ENCODE data around the gene GNAO1.

GNAO1 gene

DNA sequence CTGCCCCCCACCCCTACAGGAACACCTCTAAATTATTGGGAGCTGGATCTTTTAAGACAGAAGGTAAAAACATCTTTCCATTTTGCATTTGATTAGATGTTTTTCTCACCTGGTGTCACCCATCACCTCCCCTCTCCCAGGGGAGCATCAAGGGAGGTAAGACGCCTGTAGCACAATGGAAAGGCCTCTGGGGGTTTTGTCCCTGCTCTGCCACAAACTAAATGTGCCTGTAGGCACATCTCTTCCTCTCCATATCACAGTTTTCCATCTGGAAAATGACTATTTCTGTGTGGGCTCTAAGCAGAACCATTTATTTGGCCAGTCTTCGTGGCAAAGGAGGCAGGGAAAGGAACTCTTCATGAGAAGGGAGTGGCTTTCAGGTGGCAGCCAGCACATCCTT is 76.6 kb downstream of the GNAO1 start:
- DNase-seq: no peak

DNA sequence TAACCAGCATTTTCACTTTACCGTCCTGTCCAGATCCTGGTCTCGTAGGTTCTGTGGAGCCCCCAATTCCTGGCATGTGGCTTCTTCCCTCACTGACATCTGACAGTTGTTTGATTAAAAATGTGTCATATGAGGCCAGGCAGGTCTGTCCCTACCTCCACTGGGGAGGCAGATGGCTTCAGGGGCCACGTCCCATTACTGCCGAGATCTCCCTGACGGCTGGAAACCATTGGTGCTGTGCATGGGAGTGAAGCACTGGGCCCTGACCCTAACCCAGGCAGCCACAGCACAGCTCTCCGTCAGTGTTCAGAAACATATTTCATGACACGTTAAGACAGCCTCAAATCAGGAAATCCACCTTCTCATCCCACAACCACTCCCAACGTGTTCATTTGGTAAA is 77.5 kb downstream of the GNAO1 start:
- DNase-seq: no peak

- DNase-seq: no peak
Observed at GRCh38 chr16:56269281-56269680, 78.0 kb downstream of the GNAO1 start.

DNA sequence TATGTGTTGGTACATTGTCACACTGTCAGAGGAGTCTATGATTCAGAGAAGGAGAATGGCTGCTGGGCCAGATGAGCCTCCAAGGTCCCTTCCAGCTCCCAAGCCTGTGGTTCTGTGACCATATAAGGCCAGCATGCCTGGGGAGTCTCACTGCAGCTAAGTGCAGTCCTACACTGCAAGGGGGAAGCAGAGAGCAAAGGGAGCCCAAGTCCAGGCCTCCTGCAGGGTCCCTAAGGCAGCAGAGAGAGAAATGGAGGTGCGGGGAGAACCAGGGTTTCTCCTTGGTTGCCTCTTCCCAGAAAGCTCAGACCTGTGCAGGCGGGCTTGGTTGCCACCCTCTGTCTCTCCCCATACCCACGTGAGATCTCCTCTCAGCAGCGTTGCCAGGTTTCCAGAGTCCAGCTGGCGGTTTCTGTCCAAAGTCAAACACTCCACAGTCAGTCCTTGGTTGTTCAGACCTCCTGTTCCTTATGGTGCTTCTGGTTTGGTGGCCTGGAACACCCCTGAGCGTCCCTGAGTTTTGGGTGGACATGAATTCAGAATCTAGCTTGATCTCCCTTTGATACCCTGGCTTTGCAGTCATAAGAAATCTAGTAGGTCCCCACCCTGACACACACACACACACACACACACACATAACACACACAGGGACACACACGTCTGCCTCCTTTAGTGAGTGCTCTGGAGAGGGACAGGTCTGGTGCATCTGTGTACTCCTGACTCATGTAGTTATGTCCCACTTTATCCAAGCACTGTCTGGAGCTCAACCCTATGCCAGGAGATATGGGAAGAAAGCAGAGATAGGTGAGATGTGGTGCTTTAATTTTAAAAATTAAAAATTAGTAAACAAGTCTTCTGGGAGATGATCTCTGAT is 78.8 kb downstream of the GNAO1 start:
- no peak for DNase-seq

DNA sequence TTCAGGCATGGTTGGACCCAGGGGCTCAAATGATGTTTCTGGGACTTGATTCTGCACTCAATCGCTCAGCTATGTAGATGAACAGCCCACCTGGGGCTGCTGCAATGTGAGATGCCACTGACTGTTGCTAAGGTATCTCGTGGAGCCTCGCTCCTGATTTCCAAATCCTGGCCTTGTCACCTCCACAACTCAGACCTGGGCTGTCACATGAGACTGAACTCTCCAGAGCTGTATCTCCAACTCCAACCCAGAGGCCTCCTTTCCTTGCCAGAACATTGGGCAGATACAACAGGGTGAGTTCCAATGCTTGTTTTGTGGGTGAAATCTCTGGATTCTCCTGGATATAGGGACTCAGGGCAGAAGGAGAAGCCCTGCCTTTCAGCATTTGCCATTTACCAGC is 79.5 kb downstream of the GNAO1 start:
- DNase-seq: no peak

DNA sequence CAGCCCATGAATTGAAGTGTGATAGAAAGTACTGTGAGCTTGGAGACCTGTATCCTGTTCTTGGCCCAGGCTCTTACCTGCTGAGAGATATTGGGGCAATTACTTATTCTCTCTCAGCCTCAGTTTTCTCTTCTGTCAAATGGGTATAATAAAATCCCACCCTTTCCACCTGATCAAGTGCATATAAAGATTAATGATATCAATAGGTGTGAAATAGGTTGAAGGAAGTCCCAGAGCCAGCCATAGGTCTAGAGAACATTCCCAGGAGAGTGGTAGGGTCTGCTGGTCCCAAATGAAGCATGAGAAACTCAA is 81.2 kb downstream of the GNAO1 start:
- no peak for DNase-seq

- no peak for DNase-seq
Observed at GRCh38 chr16:56273615-56274014, 82.3 kb downstream of the GNAO1 start.

DNA sequence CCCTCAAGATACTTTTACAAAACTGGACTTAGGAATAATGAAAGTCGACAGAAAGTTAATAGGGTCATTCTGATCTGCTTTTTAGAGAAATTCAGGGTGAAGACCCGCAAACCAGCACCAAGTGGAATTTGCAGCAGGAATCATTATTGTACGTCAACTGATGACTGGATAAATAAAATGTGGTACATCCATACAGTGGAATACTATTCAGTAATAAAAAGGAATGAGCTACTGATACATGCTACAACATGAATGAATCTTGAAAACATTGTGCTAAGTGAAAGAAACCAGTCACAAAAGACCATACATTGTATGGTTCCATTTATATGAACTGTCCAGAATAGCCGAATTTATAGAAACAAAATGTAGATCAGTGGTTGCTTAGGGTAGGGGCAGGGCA is 83.1 kb downstream of the GNAO1 start:
- DNase-seq: no peak

DNA sequence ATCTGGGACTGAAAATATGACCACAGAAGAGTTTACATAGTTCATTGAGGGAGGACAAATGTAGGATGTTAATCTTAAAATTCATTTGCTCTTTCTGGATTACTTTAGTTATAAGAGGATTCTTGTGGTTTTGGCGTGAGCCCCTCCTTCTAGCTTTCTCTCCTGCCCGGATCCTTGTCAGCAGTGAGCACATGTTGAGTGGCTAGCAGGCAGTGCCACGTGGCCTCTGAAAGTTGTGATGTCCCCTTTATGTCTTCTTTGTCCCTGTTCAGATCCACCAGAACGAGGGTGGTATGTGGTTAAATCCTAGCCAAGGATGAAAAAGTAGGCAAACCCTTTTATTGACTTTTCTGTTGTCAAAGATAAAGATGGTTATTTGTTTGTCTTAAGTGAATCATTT is 83.8 kb downstream of the GNAO1 start:
- DNase-seq: no peak

DNA sequence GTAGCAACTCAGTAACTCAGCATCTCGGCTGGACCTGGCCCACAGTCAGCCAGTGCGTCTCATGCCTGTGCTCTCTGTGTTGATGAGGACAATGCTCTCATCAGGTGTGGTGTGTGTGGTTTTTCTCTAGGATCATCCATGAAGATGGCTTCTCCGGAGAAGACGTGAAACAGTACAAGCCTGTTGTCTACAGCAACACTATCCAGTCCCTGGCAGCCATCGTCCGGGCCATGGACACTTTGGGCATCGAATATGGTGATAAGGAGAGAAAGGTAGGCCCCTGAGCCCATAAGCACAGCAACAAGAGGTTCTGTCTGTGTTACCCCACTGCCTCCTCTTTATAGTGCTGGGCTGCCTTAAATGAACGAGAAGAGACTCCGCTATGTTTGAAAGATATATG is 84.5 kb downstream of the GNAO1 start:
- DNase-seq: no peak

GRCh38 chr16:56277075-56277474 is 85.8 kb downstream of the GNAO1 start:
- DNase-seq: no peak

DNA sequence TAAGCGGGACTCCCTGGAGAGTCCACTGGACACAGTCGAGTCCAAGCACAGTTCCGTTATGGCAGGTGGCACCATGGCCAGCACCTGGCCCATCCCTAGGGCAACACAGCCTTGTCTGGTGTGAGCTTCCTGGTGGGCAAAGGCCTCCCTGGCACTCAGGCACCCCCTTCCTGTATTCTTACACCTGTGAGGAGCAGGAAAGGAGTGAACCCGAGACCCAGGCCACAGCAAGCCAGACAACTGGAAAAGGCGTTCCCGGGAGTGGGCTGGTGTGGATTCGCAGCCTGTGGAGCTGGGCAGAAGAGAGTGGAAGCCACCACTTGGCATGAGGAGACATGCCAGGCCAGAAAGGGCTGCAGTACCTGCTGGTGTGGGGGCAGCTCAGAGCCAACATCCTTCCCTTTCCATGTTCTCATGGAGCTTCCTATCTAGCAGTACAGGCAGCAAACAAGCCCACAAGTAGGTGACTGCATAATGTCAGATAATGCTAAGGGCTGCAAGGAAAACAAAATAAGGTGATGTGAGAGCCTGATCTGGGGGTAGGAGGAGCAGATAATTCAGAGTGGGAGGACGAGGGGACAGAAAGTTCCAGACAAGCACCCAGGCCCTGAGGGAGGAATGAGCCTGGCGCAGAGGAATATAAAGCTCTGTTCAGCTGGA is 87.0 kb downstream of the GNAO1 start:
- no peak for DNase-seq

DNA sequence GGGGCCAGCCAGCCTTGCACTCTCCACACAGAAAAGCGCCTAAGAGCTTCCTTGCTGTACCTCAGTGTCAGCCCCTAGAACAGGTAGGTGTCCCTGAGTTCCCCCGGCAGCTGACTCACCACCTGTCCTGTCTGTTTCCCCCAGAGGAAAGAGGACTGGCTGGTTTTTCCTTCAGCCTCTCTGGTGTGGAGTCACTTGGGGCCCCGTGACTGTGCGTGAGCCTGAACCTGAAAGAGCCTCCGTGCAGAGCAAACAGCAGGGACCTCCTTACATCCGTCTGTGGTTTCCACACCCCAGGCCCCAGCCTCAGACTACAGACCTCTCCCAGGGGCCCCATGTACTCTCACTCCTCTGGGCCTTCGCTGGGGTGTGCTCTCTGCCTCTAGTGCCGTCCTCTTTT is 87.8 kb downstream of the GNAO1 start:
- peak; percentile 16 for DNase-seq

GRCh38 chr16:56279914-56280313 is 88.6 kb downstream of the GNAO1 start:
- no peak for DNase-seq

DNA sequence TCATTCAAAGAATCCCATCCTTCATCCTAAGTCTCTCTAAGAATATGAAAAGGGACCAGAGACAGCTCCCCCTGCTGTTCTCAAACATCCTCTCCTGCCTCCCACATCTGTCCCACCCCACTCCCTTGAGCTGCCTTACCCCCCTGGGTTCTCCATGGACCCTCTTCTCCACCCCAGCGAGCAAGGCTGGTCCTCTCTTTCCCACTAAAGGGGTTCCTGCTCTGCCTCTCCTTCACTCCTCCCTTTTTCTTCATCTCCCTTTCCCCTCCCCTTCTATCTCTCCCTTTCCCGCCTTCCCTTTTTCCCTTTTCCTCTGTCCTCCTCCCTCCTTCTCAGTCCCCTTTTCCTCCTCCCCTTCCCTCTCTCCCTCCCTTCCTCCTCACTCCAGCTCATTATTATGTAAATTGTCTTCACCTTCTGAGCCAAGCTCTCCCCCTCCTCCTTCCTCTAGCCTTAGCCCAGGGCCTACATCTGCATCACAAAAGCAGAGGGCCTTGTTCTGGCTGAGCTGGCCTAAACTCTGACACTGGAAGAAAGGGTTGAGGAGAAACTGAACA is 90.0 kb downstream of the GNAO1 start:
- DNase-seq: no peak

DNA sequence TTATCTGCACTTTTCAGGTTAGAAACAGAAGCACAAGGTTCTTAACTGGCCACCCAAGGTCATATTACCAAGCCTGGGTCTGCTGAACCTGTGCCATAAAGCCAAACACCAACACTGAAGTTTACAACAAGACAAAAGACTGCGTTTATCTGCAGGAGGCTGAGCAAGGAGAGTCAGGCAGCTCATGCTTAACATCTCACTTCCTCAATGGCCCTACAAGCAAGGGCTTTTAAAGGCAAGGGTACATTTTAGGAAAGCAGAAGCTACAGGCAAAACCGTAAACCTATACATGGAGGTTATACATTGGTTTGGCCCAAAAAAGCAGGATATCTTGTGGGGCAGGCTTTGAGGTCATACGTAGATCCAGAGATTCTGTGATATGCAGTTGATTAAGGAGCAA is 91.2 kb downstream of the GNAO1 start:
- no peak for DNase-seq

GRCh38 chr16:56284521-56284920 is 93.2 kb downstream of the GNAO1 start:
- DNase-seq: no peak

DNA sequence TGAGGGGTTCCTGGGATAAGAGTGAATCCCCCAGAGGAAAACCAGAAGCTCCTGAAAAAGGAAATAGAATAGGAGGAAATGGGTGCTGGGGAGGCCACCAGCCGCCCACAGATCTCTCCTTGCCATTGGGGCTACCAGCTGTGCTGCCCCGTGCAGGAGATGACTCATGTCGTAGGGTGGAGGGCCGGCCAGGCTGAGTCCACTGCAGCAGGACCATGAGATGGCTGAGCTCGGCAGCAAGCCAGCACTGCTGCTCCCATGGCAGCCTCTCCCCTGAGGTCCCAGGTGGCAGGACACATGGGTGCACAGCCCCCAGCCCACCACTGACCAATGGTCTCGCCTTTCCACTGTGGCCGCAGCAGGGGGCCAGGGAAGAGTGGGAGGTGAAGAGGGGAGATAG is 95.5 kb downstream of the GNAO1 start:
- DNase-seq: peak; percentile 15

DNA sequence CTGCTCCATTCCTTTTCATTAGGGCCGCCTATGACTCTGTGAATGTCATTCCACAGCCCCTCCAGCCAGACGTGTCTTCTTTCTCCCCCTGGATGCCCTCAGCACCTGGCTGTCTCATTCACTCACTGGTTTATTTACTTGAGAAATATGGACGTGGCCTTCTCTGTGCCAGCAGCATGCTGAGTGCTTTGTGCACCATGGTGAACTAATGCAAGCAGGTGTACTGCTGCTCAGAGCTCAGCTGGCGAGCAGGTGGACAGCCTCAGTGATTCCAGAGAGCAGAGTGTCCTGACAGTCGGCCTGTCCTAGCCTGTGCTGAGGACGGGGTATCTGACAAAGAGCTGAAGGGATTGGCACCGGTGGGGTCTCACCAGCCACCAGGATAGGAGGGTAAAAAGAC is 96.7 kb downstream of the GNAO1 start:
- no peak for DNase-seq

GRCh38 chr16:56289416-56289815 is 98.1 kb downstream of the GNAO1 start:
- DNase-seq: no peak

DNA sequence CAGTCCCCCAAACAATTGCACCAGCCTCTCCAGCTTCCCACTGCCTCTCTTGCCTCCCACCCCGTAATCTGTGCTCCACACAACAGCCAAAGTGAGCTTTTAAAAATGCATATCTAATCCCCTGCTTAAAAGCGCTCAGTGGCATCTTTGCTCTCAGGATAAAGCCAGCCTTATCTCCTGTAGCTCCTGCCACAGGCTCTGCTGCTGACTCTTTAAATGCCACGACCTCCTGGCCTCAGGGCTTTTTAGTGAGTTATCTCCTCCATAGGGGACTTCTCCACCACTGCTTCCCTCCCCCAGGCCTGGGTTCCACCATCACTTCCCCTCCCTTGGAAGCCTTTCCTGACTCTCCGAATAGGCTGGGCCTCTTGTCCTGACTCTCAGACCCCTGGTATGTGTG is 98.6 kb downstream of the GNAO1 start:
- no peak for DNase-seq

- DNase-seq: no peak
Observed at GRCh38 chr16:56294014-56294413, 102.7 kb downstream of the GNAO1 start.

DNA sequence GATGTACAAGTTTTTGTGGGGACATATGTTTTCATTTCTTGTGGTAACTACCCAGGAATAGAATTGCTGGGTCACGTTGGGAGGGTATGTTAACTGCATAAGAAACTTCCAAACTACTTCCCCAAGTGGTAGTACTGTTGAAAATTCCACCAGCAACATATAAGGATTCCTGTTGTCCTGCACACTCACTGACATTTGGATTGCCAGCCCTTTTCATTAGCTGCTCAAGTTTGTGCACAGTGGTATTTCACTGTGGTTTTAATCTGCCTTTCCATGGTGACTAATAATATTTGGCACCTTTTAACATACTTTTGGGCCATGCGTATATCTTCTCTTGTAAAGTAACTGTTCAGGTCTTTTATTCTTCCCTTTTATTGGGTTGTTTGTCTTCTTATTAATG is 103.3 kb downstream of the GNAO1 start:
- no peak for DNase-seq

DNA sequence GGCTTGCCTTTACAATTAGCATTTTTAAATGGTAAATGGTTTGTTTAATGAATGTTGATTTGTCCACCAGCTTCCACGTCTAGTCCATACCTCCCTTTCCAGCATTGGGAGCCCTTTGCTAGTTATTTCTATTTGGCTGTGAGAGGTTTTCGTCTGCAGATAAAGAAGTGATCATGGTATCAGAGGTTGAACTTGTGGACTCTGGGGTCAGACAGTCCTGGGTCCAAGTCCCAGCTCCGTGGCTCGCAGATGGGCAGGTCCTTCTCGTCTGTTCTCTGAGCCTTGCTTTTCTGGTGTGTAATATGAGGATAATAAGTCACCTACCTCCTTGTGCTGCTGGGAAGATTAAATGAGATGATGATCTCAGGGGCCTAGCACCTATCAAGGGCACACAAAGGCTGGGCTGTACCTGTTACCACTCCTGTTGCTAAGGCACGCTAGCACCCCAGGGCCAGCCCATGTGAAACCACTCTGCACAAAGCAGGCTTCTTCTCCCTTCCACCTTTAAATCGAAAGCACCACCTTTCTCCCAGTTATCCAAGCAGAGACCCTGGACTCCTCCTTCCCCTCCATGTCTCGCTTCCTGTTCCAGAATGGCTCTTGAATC is 103.9 kb downstream of the GNAO1 start:
- DNase-seq: no peak
